K562 (cell line): ENCODE measurements around the gene MYO1E. TPM values are rescaled to one million over a fixed set of nuclear protein-coding genes. Genes with fewer than 3 reads are reported as not detected.

Source experiments
- ATAC-seq: fragments of 200-7000 bp; cut with Tn5 transposase; 3 replicates; pipeline ENCODE4 v1.9.1; 2020; ENCODE audit warnings: moderate library complexity
- BruUV-seq: library from RNA; stranded (reverse); fragments of 400-500 nt; replicated peaks from 2 replicates; lab custom pipeline; 2021; lab: Mats Ljungman, UMichigan
- CTCF ChIA-PET: fragments of 300-600 bp; formaldehyde crosslinking; extraction: SDS; loops from one replicate; lab custom pipeline; 2021; ENCODE audit warnings: low intra/inter-chr PET ratio; lab: Yijun Ruan, JAX
- POLR2A ChIA-PET: fragments of 300-600, 350-650 bp; sonication (Branson Sonifier 250); formaldehyde crosslinking; extraction: SDS; loops from one replicate; lab custom pipeline; 2021; ENCODE audit warnings: antibody characterized with exemption, inconsistent platforms; lab: Yijun Ruan, JAX
- DNase-seq, 4 experiments: peaks; one replicate each; pipeline versions ENCODE4 v3.0.0 to v3.0.0-alpha.2; 2011 to 2018; ENCODE audit warnings: low spot score in 3 of 4, mixed read lengths in 3 of 4; ENCODE audit errors: extremely low read depth in 1 of 4
- FAIRE-seq: peaks from 2 replicates; lab custom pipeline; 2011; peaks lifted over from hg19 to GRCh38; lab: Jason Lieb, UNC
- H2AFZ ChIP-seq: 2 replicates; pipeline ENCODE4 v1.6.0; 2011; ENCODE audit warnings: low read depth, low read length, control low read depth, inconsistent platforms
- H3K27ac ChIP-seq: fragments of 200-600 bp; 3 replicates; pipeline ENCODE4 v1.8.0; 2011; ENCODE audit warnings: low read depth, mild to moderate bottlenecking, control low read depth, inconsistent platforms, low read length, moderate library complexity, mixed read lengths; ENCODE audit errors: extremely low read depth
- H3K27me3 ChIP-seq, 2 experiments: fragments of 300-600 bp in 1 of 2; 2 replicates in 1 of 2; 3 replicates in 1 of 2; pipeline versions ENCODE4 v1.6.0 to v1.8.0; 2011; ENCODE audit warnings: inconsistent platforms in 2 of 2, low read length in 2 of 2, mild to moderate bottlenecking in 1 of 2, mixed read lengths in 1 of 2, moderate library complexity in 1 of 2; ENCODE audit not compliant: control insufficient read depth in 2 of 2, insufficient read depth in 2 of 2
- H3K36me3 ChIP-seq: fragments of 300-600 bp; 3 replicates; pipeline ENCODE4 v1.8.0; 2011; ENCODE audit warnings: mild to moderate bottlenecking, low read length, inconsistent platforms; ENCODE audit not compliant: control insufficient read depth, insufficient read depth
- H3K4me1 ChIP-seq, 2 experiments: fragments of 200-600 bp in 1 of 2; replicated peaks in 1 of 2; 2 replicates in 1 of 2; 3 replicates in 1 of 2; pipeline versions ENCODE4 v1.5.1 to v1.8.0; 2011; ENCODE audit warnings: inconsistent platforms in 2 of 2, low read length in 2 of 2, mild to moderate bottlenecking in 1 of 2, mixed read lengths in 1 of 2, moderate library complexity in 1 of 2; ENCODE audit not compliant: control insufficient read depth in 2 of 2, insufficient read depth in 2 of 2
- H3K4me2 ChIP-seq: 2 replicates; pipeline ENCODE4 v1.6.1; 2011; ENCODE audit warnings: low read length, control low read depth, inconsistent platforms, mixed read lengths; ENCODE audit not compliant: insufficient read depth
- H3K4me3 ChIP-seq: fragments of 200-600 bp; sonication (generic), shearing (Covaris generic); 2 replicates; pipeline ENCODE4 v1.5.1; 2016; ENCODE audit warnings: control low read depth, inconsistent platforms
- H3K79me2 ChIP-seq: fragments of 200-600 bp; 3 replicates; pipeline ENCODE4 v1.8.0; 2011; ENCODE audit warnings: low read length, inconsistent platforms; ENCODE audit not compliant: control insufficient read depth, insufficient read depth
- H3K9ac ChIP-seq, 2 experiments: 2 replicates each; pipeline versions ENCODE4 v1.6.0 to v1.6.1; 2011; ENCODE audit warnings: low read depth in 2 of 2, low read length in 2 of 2, control low read depth in 1 of 2, inconsistent platforms in 1 of 2, mild to moderate bottlenecking in 1 of 2, mixed read lengths in 1 of 2; ENCODE audit not compliant: insufficient read depth in 1 of 2
- H3K9me1 ChIP-seq: one replicate; pipeline ENCODE4 v1.6.0; 2011; ENCODE audit warnings: inconsistent platforms, mild to moderate bottlenecking, low read length, moderate library complexity; ENCODE audit not compliant: control insufficient read depth, insufficient read depth
- H3K9me3 ChIP-seq: replicated peaks from 2 replicates; pipeline ENCODE4 v1.5.1; 2011; ENCODE audit warnings: low read depth, low read length, inconsistent platforms; ENCODE audit not compliant: control insufficient read depth, insufficient read depth
- H4K20me1 ChIP-seq: replicated peaks from 2 replicates; pipeline ENCODE4 v1.6.1; 2011; ENCODE audit warnings: low read length, inconsistent platforms, mixed read lengths; ENCODE audit not compliant: control insufficient read depth, insufficient read depth
- BHLHE40 ChIP-seq: IDR thresholded peaks from 2 replicates; pipeline ENCODE4 v1.6.1; 2011; ENCODE audit warnings: low read length, improper control_type of control experiment
- CBX1 ChIP-seq: sonication (generic); IDR thresholded peaks from 2 replicates; pipeline ENCODE4 v1.6.1; 2016; ENCODE audit warnings: antibody characterized with exemption, low read depth, mild to moderate bottlenecking
- FUS ChIP-seq: fragments of 200-400 bp; formaldehyde crosslinking; optimal IDR thresholded peaks from 2 replicates; pipeline ENCODE3; 2017; ENCODE audit warnings: low read depth, low read length
- POLR2AphosphoS2 ChIP-seq: IDR thresholded peaks from 2 replicates; pipeline ENCODE4 v1.6.1; 2012; ENCODE audit warnings: low read length, improper control_type of control experiment
- PTBP1 ChIP-seq: fragments of 200-400 bp; formaldehyde crosslinking; IDR thresholded peaks from 2 replicates; pipeline ENCODE4 v1.6.1; 2017; ENCODE audit warnings: low read depth, low read length
- SIX5 ChIP-seq, 2 experiments: IDR thresholded peaks; 2 replicates each; pipeline ENCODE4 v1.6.1; 2011; ENCODE audit warnings: low read length in 2 of 2, borderline replicate concordance in 1 of 2, low read depth in 1 of 2, mild to moderate bottlenecking in 1 of 2, moderate library complexity in 1 of 2; ENCODE audit not compliant: insufficient read depth in 1 of 2
- ZC3H4 ChIP-seq: sonication (generic); formaldehyde crosslinking; IDR thresholded peaks from 2 replicates; pipeline ENCODE4 v1.9.0; 2021; ENCODE audit warnings: missing genetic modification reagents, borderline replicate concordance
- ZNF174 ChIP-seq: fragments of 250-450 bp; sonication (Bioruptor Pico); IDR thresholded peaks from 2 replicates; pipeline ENCODE4 v1.4.0; 2020; ENCODE audit warnings: mild to moderate bottlenecking
- ZNF280B ChIP-seq: fragments of 250-450 bp; sonication (Bioruptor Pico); IDR thresholded peaks from 2 replicates; pipeline ENCODE4 v1.5.1; 2021; ENCODE audit warnings: mild to moderate bottlenecking
- ZNF57 ChIP-seq: fragments of 450-650 bp; formaldehyde crosslinking; IDR thresholded peaks from 2 replicates; pipeline ENCODE4 v1.4.0; 2020; ENCODE audit warnings: mild to moderate bottlenecking, moderate library complexity
- ZNF780A ChIP-seq: fragments of 250-450 bp; sonication (Bioruptor Pico); IDR thresholded peaks from 2 replicates; pipeline ENCODE4 v1.5.0; 2021; ENCODE audit warnings: mild to moderate bottlenecking
- WGBS: fragments of 100-300 bp; shearing (Covaris generic); methylation state at CpG from one replicate; pipeline ENCODE4 v1.1.6; 2016; ENCODE audit warnings: low coverage, mixed read lengths; ENCODE audit not compliant: insufficient coverage; ENCODE audit errors: missing lambda C conversion rate; 5-methylcytosine and 5-hydroxymethylcytosine counted together
- in situ Hi-C: fragments of 300-500 bp; cut with MboI; formaldehyde crosslinking; loops from 4 replicates; pipeline ENCODE4 v1.15.0; 2018; ENCODE audit warnings: inconsistent platforms, mixed read lengths
- intact Hi-C: fragments of 100-400 bp; cut with micrococcal nuclease; formaldehyde crosslinking; loops from 2 replicates; pipeline ENCODE4 v1.14.2; 2022
- polyA plus RNA-seq, 8 experiments: library from polyadenylated mRNA; depleted of rRNA in 4 of 8; stranded (reverse) in 5 of 8; unstranded in 3 of 8; fragments of >200 nt; fragmentation: Nextera tagmentation in 2 of 8; fragmentation: Illumina TruSeq in 1 of 8; extraction: Ambion mirVana in 2 of 8; extraction: Trizol in 1 of 8; gene quantifications; 2 replicates each; pipeline versions ENCODE4 v1.2.1 to v1.2.3, GENCODE V29; 2011 to 2014; ENCODE audit warnings: inconsistent platforms in 1 of 8, missing spikeins in 1 of 8
- total RNA-seq, 7 experiments: library from RNA; depleted of rRNA in 6 of 7; stranded (reverse); fragments of >200 nt in 6 of 7; fragmentation: Illumina TruSeq in 2 of 7; extraction: Trizol in 2 of 7; gene quantifications; 2 replicates each; pipeline versions ENCODE4 v1.2.1 to v1.2.3, GENCODE V29; 2011 to 2021; ENCODE audit warnings: low replicate concordance in 1 of 7
- TF ChIP-seq, protein P1 (sequence below), 3 experiments: fragments of 200-800 bp in 1 of 3; fragments of 250-450 bp in 1 of 3; fragments of 450-650 bp in 1 of 3; sonication (Bioruptor Pico) in 1 of 3; sonication (Bioruptor generic) in 1 of 3; formaldehyde crosslinking in 1 of 3; IDR thresholded peaks; 2 replicates each; pipeline versions ENCODE4 v1.6.1 to v1.8.0; 2016 to 2022; ENCODE audit warnings: mild to moderate bottlenecking in 2 of 3, missing genetic modification characterization in 2 of 3, missing compliant biosample characterization in 1 of 3, moderate library complexity in 1 of 3
- TF ChIP-seq, protein P2 (sequence below): sonication (generic); formaldehyde crosslinking; IDR thresholded peaks from 2 replicates; pipeline ENCODE4 v1.8.0; 2022; ENCODE audit warnings: missing genetic modification reagents, mild to moderate bottlenecking, borderline replicate concordance

MYO1E gene
- total and polyA plus RNA-seq, 9 of the 15 experiments (the other 6 are each of a cell fraction or from before 2014, with no cell fraction given), result under 0.01 to 0.44 (median 0.01) TPM; not detected in 6

GRCh38 chr15:59242649-59243048 lies 130.0 kb downstream of the MYO1E start (continued):
- TF ChIP-seq PTBP1 (no peak), ZNF174 (no peak), SIX5 (IDR thresholded peaks at IDR 0.05; ENCODE audit: borderline replicate concordance in 1 of 2, insufficient read depth in 1 of 2, low read depth in 1 of 2, low read length in 2 of 2) (no peak)
- TF ChIP-seq, protein P1, sequence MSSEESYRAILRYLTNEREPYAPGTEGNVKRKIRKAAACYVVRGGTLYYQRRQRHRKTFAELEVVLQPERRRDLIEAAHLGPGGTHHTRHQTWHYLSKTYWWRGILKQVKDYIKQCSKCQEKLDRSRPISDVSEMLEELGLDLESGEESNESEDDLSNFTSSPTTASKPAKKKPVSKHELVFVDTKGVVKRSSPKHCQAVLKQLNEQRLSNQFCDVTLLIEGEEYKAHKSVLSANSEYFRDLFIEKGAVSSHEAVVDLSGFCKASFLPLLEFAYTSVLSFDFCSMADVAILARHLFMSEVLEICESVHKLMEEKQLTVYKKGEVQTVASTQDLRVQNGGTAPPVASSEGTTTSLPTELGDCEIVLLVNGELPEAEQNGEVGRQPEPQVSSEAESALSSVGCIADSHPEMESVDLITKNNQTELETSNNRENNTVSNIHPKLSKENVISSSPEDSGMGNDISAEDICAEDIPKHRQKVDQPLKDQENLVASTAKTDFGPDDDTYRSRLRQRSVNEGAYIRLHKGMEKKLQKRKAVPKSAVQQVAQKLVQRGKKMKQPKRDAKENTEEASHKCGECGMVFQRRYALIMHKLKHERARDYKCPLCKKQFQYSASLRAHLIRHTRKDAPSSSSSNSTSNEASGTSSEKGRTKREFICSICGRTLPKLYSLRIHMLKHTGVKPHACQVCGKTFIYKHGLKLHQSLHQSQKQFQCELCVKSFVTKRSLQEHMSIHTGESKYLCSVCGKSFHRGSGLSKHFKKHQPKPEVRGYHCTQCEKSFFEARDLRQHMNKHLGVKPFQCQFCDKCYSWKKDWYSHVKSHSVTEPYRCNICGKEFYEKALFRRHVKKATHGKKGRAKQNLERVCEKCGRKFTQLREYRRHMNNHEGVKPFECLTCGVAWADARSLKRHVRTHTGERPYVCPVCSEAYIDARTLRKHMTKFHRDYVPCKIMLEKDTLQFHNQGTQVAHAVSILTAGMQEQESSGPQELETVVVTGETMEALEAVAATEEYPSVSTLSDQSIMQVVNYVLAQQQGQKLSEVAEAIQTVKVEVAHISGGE (CRISPR knock-in tag; IDR thresholded peaks at IDR 0.05), result no peak

DNA sequence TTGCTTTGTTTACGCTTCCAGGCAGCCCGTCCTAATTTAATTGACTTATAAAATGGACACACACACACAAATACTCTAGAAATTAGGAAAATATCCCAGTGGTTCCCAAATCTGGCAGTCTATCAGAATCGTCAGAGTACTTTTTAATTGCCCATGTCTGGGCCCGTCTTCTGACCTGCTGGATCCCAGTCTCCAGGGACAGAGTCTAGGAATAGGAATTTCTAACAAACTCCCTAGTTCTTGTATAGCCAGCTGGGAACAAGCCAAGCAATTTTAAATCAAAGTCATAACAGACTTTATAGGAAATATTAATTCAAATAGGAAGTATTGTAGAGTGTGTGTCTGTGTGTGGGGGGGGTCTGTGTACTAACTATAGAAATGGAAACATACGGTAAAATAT lies 132.6 kb downstream of the MYO1E start:
- FAIRE-seq (no peak), DNase-seq (no peak), ATAC-seq (no peak)
- BruUV-seq, result no TSS peak
- Histone ChIP-seq H2AFZ (no peak overlapping the region), H3K27ac (no peak overlapping the region), H3K27me3 (peaks cover 0 to 6% of the 10 kb centered on the region in 2 experiments; a peak in 3 of 5 replicates), H3K4me3 (no peak overlapping the region), H3K9me1 (no peaks in the 10 kb centered on the region), H3K9me3 (no peaks in the 10 kb centered on the region), H3K36me3 (no peaks in the 10 kb centered on the region), H3K4me2 (no peak overlapping the region), H3K9ac (no peak overlapping the region), H3K4me1 (no peaks in the 10 kb centered on the region), H4K20me1 (no peaks in the 10 kb centered on the region), H3K79me2 (no peaks in the 10 kb centered on the region)
- ChIA-PET POLR2A (no interaction called here), CTCF (no interaction called here)
- in situ Hi-C loops (no loop called here), intact Hi-C loops (no loop called here)
- 2% methylated on average over 5 of the region's 5 CpGs for WGBS
- TF ChIP-seq ZNF57 (CRISPR knock-in tag), result no peak
- TF ChIP-seq ZNF280B (CRISPR knock-in tag), result no peak
- no peak for TF ChIP-seq POLR2AphosphoS2
- TF ChIP-seq ZC3H4 (CRISPR knock-in tag), result no peak
- no peak for TF ChIP-seq BHLHE40
- TF ChIP-seq CBX1, result no peak
- TF ChIP-seq FUS, result no peak
- TF ChIP-seq ZNF780A (CRISPR knock-in tag), result no peak
- TF ChIP-seq, protein P2, sequence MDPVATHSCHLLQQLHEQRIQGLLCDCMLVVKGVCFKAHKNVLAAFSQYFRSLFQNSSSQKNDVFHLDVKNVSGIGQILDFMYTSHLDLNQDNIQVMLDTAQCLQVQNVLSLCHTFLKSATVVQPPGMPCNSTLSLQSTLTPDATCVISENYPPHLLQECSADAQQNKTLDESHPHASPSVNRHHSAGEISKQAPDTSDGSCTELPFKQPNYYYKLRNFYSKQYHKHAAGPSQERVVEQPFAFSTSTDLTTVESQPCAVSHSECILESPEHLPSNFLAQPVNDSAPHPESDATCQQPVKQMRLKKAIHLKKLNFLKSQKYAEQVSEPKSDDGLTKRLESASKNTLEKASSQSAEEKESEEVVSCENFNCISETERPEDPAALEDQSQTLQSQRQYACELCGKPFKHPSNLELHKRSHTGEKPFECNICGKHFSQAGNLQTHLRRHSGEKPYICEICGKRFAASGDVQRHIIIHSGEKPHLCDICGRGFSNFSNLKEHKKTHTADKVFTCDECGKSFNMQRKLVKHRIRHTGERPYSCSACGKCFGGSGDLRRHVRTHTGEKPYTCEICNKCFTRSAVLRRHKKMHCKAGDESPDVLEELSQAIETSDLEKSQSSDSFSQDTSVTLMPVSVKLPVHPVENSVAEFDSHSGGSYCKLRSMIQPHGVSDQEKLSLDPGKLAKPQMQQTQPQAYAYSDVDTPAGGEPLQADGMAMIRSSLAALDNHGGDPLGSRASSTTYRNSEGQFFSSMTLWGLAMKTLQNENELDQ (CRISPR knock-in tag), result no peak
